CD4-positive, CD25-positive, alpha-beta regulatory T cell (primary cell): Measurements from ENCODE around the gene SCAPER. TPM values are rescaled to one million over a fixed set of nuclear protein-coding genes. Genes with fewer than 3 reads are reported as not detected.

Experiments
- ATAC-seq, 2 donors: fragments of 150-1000 bp; cut with Tn5 transposase; one replicate each; pipeline ENCODE4 v1.10.0; 2021; ENCODE audit warnings: low read depth in 2 of 2, moderate number of reproducible peaks in 2 of 2, moderate library complexity in 1 of 2
- DNase-seq, 3 donors: peaks; one replicate each; pipeline versions ENCODE4 v3.0.0 to v3.0.0-alpha.2; 2012 to 2022; ENCODE audit warnings: mixed read lengths in 1 of 3
- H3K27ac ChIP-seq: one replicate; pipeline ENCODE4 v1.7.0; 2013; ENCODE audit warnings: mild to moderate bottlenecking, low read length; ENCODE audit not compliant: insufficient read depth, poor library complexity, severe bottlenecking
- H3K27me3 ChIP-seq: one replicate; pipeline ENCODE4 v1.7.0; 2013; ENCODE audit warnings: low read length; ENCODE audit not compliant: control insufficient read depth, insufficient read depth
- H3K36me3 ChIP-seq: one replicate; pipeline ENCODE4 v1.7.0; 2013; ENCODE audit warnings: mild to moderate bottlenecking, low read length, moderate library complexity; ENCODE audit not compliant: control insufficient read depth, insufficient read depth
- H3K4me1 ChIP-seq: 2 replicates; pipeline ENCODE4 v1.7.0; 2013; ENCODE audit warnings: mild to moderate bottlenecking, low read length; ENCODE audit not compliant: insufficient read depth, control insufficient read depth, poor library complexity, severe bottlenecking
- H3K4me3 ChIP-seq: one replicate; pipeline ENCODE4 v1.7.0; 2013; ENCODE audit warnings: low read depth, mild to moderate bottlenecking, low read length, moderate library complexity
- H3K9me3 ChIP-seq, 2 experiments: 1 replicate in 1 of 2; 2 replicates in 1 of 2; pipeline ENCODE4 v1.7.0; 2013; ENCODE audit warnings: low read length in 2 of 2, mild to moderate bottlenecking in 1 of 2, moderate library complexity in 1 of 2; ENCODE audit not compliant: control insufficient read depth in 2 of 2
- H3K27ac Mint-ChIP-seq, 3 donors: one replicate each; pipeline ENCODE4 v1.8.0; 2020 to 2022; ENCODE audit warnings: mild to moderate bottlenecking in 3 of 3, mixed read lengths in 3 of 3, moderate library complexity in 2 of 3
- H3K27me3 Mint-ChIP-seq: one replicate; pipeline ENCODE4 v1.8.0; 2022; ENCODE audit warnings: mild to moderate bottlenecking, mixed read lengths
- H3K36me3 Mint-ChIP-seq: one replicate; pipeline ENCODE4 v1.8.0; 2020; ENCODE audit warnings: mixed read lengths
- H3K4me1 Mint-ChIP-seq, 4 donors: one replicate each; pipeline ENCODE4 v1.8.0; 2020 to 2022; ENCODE audit warnings: mixed read lengths in 4 of 4, mild to moderate bottlenecking in 1 of 4
- H3K4me3 Mint-ChIP-seq, 4 donors: one replicate each; pipeline ENCODE4 v1.8.0; 2020 to 2022; ENCODE audit warnings: mild to moderate bottlenecking in 4 of 4, mixed read lengths in 4 of 4, moderate library complexity in 3 of 4
- H3K9me3 Mint-ChIP-seq, 7 donors: one replicate each; pipeline ENCODE4 v1.8.0; 2020 to 2022; ENCODE audit warnings: mixed read lengths in 7 of 7, mild to moderate bottlenecking in 3 of 7, moderate library complexity in 2 of 7
- polyA plus RNA-seq, 4 donors: library from polyadenylated mRNA; unstranded; fragments of 300-500 nt; fragmentation: Illumina TruSeq; gene quantifications; one replicate each; pipeline ENCODE4 v1.2.3, GENCODE V29; 2021
- total RNA-seq: library from RNA; stranded (reverse); gene quantifications from one replicate; pipeline ENCODE4 v1.2.3, GENCODE V29; 2022

SCAPER gene
- total and polyA plus RNA-seq, 5 donors from 2014 or later = 13.2 to 38.1 (median 14.5) TPM

DNA sequence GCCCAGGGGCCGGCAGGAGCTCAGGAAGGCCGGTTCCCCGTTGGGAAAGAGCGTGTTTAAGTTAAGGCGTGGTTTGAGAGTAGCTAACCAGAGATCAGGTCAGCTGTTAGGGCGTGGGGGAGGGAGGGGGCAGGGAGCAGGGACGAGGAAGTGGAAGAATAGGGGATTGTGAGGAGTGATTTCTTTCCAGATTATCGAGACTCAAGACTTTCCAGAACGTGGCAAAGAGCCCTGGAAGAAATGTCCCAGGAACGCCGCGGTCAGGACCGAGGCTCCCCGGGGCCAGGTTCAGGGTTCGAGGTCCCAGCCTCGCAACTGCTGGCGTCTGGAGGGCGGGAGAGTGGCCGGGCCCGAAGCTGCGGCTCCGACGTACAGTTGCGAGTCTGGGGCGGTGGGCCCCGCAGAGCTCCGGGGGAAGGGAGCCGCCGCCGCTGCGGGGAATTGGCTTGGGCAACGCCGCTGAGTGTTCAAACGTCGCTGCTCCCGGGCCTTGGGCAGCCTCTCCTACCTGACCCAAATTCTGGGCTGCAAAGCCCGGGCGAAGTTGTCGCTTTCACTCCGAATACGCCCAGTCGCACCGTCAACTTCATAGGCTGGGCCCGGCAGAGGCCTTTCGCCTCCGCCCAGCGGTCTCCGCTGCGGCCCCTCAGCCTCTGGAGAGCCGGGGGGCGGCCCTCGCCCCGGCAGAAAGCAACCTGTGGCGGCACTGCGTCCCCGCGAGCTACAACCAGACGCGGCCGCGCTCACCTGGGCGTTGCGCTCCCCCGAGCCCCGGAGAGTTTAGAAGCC, 559.1 kb downstream of the SCAPER start:
- ATAC-seq (peak in 1 of 2 donors; percentile 44), DNase-seq (peak in 2 of 3 donors; percentile 16 to 20)
- H3K9me3 ChIP-seq = no peaks in the 10 kb centered on the region
- no peak overlapping the region for H3K27ac ChIP-seq
- H3K27ac Mint-ChIP-seq = no peak overlapping the region
- peaks cover 41% of the 10 kb centered on the region for H3K27me3 ChIP-seq
- peaks cover 0 to 4% (median 0%) of the 10 kb centered on the region in 7 donors for H3K9me3 Mint-ChIP-seq
- peaks cover 44% of the 10 kb centered on the region for H3K4me1 ChIP-seq
- H3K4me3 ChIP-seq = no peak overlapping the region
- H3K36me3 ChIP-seq = peaks cover 4% of the 10 kb centered on the region
- H3K4me3 Mint-ChIP-seq = peak overlapping the region; percentile 39 to 82 (median 71)
- H3K36me3 Mint-ChIP-seq = peaks cover 24% of the 10 kb centered on the region
- peaks cover 65% of the 10 kb centered on the region for H3K27me3 Mint-ChIP-seq
- H3K4me1 Mint-ChIP-seq = peaks cover 11 to 36% (median 19%) of the 10 kb centered on the region in 4 donors

DNA sequence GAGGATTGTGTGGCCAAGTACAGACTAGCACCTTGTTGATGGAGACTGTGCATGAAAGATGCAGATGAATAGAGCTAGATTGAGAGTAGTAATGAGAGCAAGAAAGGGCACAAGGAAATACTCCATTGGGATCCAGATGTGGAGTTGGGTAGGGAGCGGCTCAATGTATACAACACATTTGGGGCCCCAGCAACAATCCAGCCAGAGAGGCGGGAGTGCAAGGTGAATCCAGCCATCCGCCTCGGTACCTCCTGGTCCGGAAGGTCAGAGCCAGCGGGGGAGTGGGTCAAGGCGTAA, 559.6 kb downstream of the SCAPER start:
- H3K27me3 Mint-ChIP-seq = peaks cover 70% of the 10 kb centered on the region
- ATAC-seq (no peak), DNase-seq (no peak)
- Histone ChIP-seq H3K27ac (no peak overlapping the region), H3K27me3 (peaks cover 46% of the 10 kb centered on the region), H3K36me3 (no peaks in the 10 kb centered on the region), H3K9me3 (no peaks in the 10 kb centered on the region), H3K4me1 (peaks cover 50% of the 10 kb centered on the region), H3K4me3 (no peak overlapping the region)
- no peak overlapping the region for H3K27ac Mint-ChIP-seq
- peaks cover 0 to 4% (median 0%) of the 10 kb centered on the region in 7 donors for H3K9me3 Mint-ChIP-seq
- H3K4me1 Mint-ChIP-seq = peaks cover 11 to 42% (median 19%) of the 10 kb centered on the region in 4 donors
- H3K36me3 Mint-ChIP-seq = peaks cover 23% of the 10 kb centered on the region
- H3K4me3 Mint-ChIP-seq = peak overlapping the region; percentile 39 to 82 (median 71)

DNA sequence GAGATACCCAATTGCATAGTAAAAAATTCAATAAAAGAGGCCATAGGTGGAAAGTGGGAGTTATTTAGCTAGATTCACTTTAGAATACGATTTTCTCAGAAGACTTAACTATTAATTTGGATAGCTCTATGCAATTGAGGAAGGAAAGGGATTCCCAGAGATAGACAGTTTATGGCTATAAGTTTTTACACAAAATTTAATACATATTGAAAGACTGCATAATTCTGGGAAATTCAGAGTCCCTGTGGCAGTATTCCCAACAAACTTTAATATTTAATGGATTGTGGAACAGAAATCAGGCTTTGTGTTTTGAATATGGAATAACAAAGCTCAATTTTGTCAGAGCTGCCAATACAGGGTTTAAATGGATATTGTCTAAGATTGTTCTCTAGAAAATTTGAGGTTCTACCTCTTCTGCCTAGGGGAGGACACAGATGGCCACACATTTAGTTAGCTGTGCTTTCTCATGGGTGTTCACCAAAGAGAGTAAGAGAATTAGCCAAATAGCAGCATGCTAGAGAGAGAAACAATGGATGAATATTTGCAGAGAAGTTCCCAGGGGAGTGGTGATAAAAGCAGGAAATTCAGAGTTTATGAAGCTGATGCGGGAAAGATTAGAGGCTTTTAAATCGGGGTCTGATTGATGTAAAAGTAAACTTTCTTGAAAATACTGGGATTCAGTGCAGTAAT, 560.1 kb downstream of the SCAPER start:
- Mint-ChIP-seq H3K9me3 (peaks cover 0 to 4% (median 0%) of the 10 kb centered on the region in 7 donors), H3K4me3 (peak overlapping the region; percentile 0 to 82 (median 58)), H3K27ac (no peak overlapping the region), H3K4me1 (peaks cover 11 to 47% (median 20%) of the 10 kb centered on the region in 4 donors), H3K27me3 (peaks cover 73% of the 10 kb centered on the region), H3K36me3 (peaks cover 20% of the 10 kb centered on the region)
- no peak overlapping the region for H3K27ac ChIP-seq
- DNase-seq (no peak), ATAC-seq (no peak)
- peaks cover 55% of the 10 kb centered on the region for H3K4me1 ChIP-seq
- H3K9me3 ChIP-seq = no peaks in the 10 kb centered on the region
- no peak overlapping the region for H3K4me3 ChIP-seq
- peaks cover 46% of the 10 kb centered on the region for H3K27me3 ChIP-seq
- no peaks in the 10 kb centered on the region for H3K36me3 ChIP-seq

DNA sequence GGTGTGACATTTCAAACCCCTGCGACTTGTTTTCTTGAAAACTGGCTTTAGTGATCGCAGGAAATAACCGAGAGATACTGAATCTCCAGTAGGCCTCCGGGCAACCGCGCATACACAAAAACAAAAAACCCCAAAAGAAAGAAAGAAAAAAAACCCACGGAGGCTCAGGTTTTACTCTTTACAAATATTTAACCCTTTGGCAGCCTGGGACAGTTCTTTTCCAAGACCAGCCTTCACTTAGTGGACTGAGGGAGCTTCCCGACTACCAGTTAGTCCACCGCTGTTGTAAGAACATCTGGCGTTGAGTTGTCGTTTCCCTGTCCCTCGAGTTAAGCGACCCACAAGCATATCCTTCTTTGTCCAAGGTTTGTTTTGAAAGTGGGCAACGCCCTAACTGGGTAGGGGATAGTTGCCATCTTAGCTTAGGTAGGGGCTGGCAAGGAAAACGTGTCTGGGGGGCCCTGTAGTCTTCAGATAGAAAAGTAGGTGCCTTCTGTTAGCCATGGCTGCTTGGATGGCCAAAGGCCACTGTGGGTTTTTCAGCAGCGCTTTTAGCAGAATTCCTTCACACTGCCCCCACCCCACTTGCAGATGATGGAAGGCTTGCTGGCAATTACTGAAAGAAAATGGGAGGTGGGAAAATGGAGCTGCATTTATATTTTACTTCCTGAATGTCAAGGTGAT, 561.7 kb downstream of the SCAPER start:
- no peak overlapping the region for H3K27ac ChIP-seq
- H3K4me3 ChIP-seq = no peak overlapping the region
- peaks cover 54% of the 10 kb centered on the region for H3K27me3 ChIP-seq
- Mint-ChIP-seq H3K36me3 (peaks cover 9% of the 10 kb centered on the region), H3K27me3 (peaks cover 81% of the 10 kb centered on the region), H3K4me3 (peak overlapping the region in 3 of 4 donors; percentile 26 to 33 (median 32)), H3K9me3 (peaks cover 0 to 4% (median 0%) of the 10 kb centered on the region in 7 donors), H3K27ac (no peak overlapping the region), H3K4me1 (peaks cover 11 to 62% (median 32%) of the 10 kb centered on the region in 4 donors)
- no peaks in the 10 kb centered on the region for H3K36me3 ChIP-seq
- peaks cover 68% of the 10 kb centered on the region for H3K4me1 ChIP-seq
- H3K9me3 ChIP-seq = no peaks in the 10 kb centered on the region
- DNase-seq (no peak), ATAC-seq (no peak)

DNA sequence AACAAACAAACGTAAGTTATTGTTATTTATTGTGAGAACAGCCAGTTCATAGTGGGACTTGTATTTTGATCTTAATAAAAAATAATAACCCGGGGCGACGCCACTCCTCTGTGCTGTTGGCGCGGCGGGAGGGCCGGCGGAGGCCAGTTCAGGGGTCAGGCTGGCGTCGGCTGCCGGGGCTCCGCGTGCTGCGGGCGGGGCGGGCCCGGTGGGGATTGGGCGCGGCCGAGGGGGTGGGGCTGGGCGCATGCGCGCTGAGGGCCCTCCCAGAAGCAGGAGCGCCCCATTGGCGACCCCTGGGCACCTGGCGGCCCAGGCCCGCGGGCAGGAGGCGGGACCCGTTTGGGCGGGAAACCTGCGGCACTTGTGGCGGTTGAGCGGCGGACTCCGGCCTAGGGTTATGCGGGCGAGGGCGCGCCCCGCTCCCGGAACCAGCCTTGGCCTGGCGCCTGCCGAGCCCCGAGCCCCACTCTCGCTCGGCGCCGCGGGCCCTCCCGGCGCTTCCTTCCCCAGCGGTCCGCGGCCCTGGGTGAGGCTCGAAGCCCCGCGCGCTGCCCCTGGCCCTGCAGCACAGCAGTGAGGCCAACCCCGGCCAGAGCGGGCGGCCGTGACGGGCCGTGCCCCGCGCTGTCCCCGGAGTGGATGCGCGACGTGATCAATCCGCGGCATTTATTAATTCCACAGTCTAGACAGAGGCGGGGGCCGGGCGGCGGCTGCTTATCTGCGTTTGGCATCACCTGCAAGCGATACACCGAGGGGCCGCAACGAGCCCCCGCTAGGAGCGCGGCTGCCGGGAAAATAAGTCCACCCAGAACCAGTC, 562.5 kb downstream of the SCAPER start:
- Mint-ChIP-seq H3K4me3 (peak overlapping the region; percentile 76 to 88 (median 82)), H3K9me3 (peaks cover 0 to 4% (median 0%) of the 10 kb centered on the region in 7 donors), H3K4me1 (peaks cover 11 to 61% (median 33%) of the 10 kb centered on the region in 4 donors), H3K27ac (no peak overlapping the region), H3K36me3 (peaks cover under 1% of the 10 kb centered on the region), H3K27me3 (peaks cover 77% of the 10 kb centered on the region)
- no peak for ATAC-seq
- Histone ChIP-seq H3K27ac (no peak overlapping the region), H3K4me1 (peaks cover 76% of the 10 kb centered on the region), H3K9me3 (no peaks in the 10 kb centered on the region), H3K36me3 (no peaks in the 10 kb centered on the region), H3K4me3 (peak overlapping the region; percentile 31), H3K27me3 (peaks cover 46% of the 10 kb centered on the region)
- DNase-seq = no peak

DNA sequence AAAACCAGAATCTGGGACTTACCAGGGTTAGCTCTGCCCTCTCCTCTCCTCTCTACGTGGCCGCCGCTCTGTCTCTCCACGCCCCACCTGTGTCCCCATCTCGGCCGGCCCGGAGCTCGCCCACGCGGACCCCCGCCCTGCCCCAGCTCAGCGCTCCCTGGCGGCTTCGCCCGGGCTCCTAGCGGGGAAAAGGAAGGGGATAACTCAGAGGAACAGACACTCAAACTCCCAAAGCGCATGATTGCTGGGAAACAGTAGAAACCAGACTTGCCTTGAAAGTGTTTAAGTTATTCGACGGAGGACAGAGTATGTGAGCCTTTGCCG, 563.1 kb downstream of the SCAPER start:
- no peaks in the 10 kb centered on the region for H3K36me3 Mint-ChIP-seq
- ATAC-seq (no peak), DNase-seq (no peak)
- peak overlapping the region in 1 of 3 donors; percentile 14 for H3K27ac Mint-ChIP-seq
- Histone ChIP-seq H3K27me3 (peaks cover 51% of the 10 kb centered on the region), H3K4me1 (peaks cover 80% of the 10 kb centered on the region), H3K4me3 (peak overlapping the region; percentile 31), H3K9me3 (no peaks in the 10 kb centered on the region), H3K27ac (no peak overlapping the region), H3K36me3 (no peaks in the 10 kb centered on the region)
- peaks cover 0 to 4% (median 0%) of the 10 kb centered on the region in 7 donors for H3K9me3 Mint-ChIP-seq
- H3K4me1 Mint-ChIP-seq = peaks cover 14 to 66% (median 39%) of the 10 kb centered on the region in 4 donors
- peaks cover 80% of the 10 kb centered on the region for H3K27me3 Mint-ChIP-seq
- peak overlapping the region; percentile 76 to 88 (median 82) for H3K4me3 Mint-ChIP-seq
